Breast epithelium (tissue), 3 donors: ENCODE data around the gene SLC26A5.

ENCODE experiments used
- POLR2A ChIP-seq: fragments of 450-650 bp; IDR thresholded peaks from one replicate; pipeline ENCODE4 v1.6.1; 2016; ENCODE audit warnings: antibody characterized with exemption, mild to moderate bottlenecking, moderate library complexity
- TF ChIP-seq, protein P1 (sequence below), 3 donors: fragments of 450-650 bp; IDR thresholded peaks; one replicate each; pipeline ENCODE4 v1.5.1; 2016 to 2017; ENCODE audit warnings: antibody characterized with exemption in 3 of 3, mild to moderate bottlenecking in 3 of 3, moderate library complexity in 3 of 3

- TF ChIP-seq, protein P1, sequence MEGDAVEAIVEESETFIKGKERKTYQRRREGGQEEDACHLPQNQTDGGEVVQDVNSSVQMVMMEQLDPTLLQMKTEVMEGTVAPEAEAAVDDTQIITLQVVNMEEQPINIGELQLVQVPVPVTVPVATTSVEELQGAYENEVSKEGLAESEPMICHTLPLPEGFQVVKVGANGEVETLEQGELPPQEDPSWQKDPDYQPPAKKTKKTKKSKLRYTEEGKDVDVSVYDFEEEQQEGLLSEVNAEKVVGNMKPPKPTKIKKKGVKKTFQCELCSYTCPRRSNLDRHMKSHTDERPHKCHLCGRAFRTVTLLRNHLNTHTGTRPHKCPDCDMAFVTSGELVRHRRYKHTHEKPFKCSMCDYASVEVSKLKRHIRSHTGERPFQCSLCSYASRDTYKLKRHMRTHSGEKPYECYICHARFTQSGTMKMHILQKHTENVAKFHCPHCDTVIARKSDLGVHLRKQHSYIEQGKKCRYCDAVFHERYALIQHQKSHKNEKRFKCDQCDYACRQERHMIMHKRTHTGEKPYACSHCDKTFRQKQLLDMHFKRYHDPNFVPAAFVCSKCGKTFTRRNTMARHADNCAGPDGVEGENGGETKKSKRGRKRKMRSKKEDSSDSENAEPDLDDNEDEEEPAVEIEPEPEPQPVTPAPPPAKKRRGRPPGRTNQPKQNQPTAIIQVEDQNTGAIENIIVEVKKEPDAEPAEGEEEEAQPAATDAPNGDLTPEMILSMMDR (IDR thresholded peaks at IDR 0.05): no peak
- no peak for TF ChIP-seq POLR2A
These were observed 109.2 kb downstream of the SLC26A5 start for GRCh38 chr7:103336761-103337160.
